HEK293 (cell line): ENCODE results near the gene GNB1L.

Experiments
- BCL11B ChIP-seq: fragments of 450-650 bp; formaldehyde crosslinking; IDR thresholded peaks from 2 replicates; pipeline ENCODE4 v1.5.1; 2016; ENCODE audit warnings: low read depth, missing biosample characterization, missing genetic modification characterization
- FEZF1 ChIP-seq: fragments of 450-650 bp; formaldehyde crosslinking; IDR thresholded peaks from 2 replicates; pipeline ENCODE4 v1.5.1; 2016; ENCODE audit warnings: missing biosample characterization, missing genetic modification characterization
- MZF1 ChIP-seq: fragments of 450-650 bp; formaldehyde crosslinking; IDR thresholded peaks from 2 replicates; pipeline ENCODE4 v1.5.1; 2017; ENCODE audit warnings: missing biosample characterization, missing genetic modification characterization, borderline replicate concordance
- PRDM1 ChIP-seq: fragments of 450-650 bp; formaldehyde crosslinking; IDR thresholded peaks from 2 replicates; pipeline ENCODE4; 2016; ENCODE audit warnings: missing biosample characterization, missing genetic modification characterization
- RBAK ChIP-seq: fragments of 450-650 bp; formaldehyde crosslinking; IDR thresholded peaks from 2 replicates; pipeline ENCODE4 v1.5.1; 2016; ENCODE audit warnings: missing biosample characterization, missing genetic modification characterization
- SETDB1 ChIP-seq: IDR thresholded peaks from one replicate; pipeline ENCODE4 v1.6.1; 2017; ENCODE audit warnings: mild to moderate bottlenecking, low read length, moderate library complexity, mixed read lengths; ENCODE audit not compliant: insufficient read length
- YY1 ChIP-seq: fragments of 450-650 bp; formaldehyde crosslinking; IDR thresholded peaks from 2 replicates; pipeline ENCODE4 v1.5.1; 2018; ENCODE audit warnings: missing biosample characterization, missing genetic modification characterization
- ZEB2 ChIP-seq: fragments of 450-650 bp; formaldehyde crosslinking; IDR thresholded peaks from 2 replicates; pipeline ENCODE4 v1.5.1; 2016; ENCODE audit warnings: missing biosample characterization, missing genetic modification characterization
- ZNF121 ChIP-seq: fragments of 450-650 bp; formaldehyde crosslinking; IDR thresholded peaks from 2 replicates; pipeline ENCODE4 v1.5.1; 2016; ENCODE audit warnings: missing biosample characterization, missing genetic modification characterization
- ZNF2 ChIP-seq: fragments of 450-650 bp; formaldehyde crosslinking; IDR thresholded peaks from 2 replicates; pipeline ENCODE4 v1.5.1; 2016; ENCODE audit warnings: missing biosample characterization, missing genetic modification characterization
- ZNF24 ChIP-seq: fragments of 450-650 bp; formaldehyde crosslinking; IDR thresholded peaks from 2 replicates; pipeline ENCODE4 v1.5.1; 2016; ENCODE audit warnings: missing biosample characterization, missing genetic modification characterization
- ZNF274 ChIP-seq, 2 experiments: fragments of 200-500 bp in 1 of 2; fragments of 450-650 bp in 1 of 2; sonication (Bioruptor generic) in 1 of 2; formaldehyde crosslinking in 1 of 2; IDR thresholded peaks; 2 replicates each; pipeline versions ENCODE4 v1.5.1 to v1.6.1; 2014 to 2016; ENCODE audit warnings: borderline replicate concordance in 1 of 2, inconsistent platforms in 1 of 2, low read length in 1 of 2, missing biosample characterization in 1 of 2, missing genetic modification characterization in 1 of 2
- ZNF341 ChIP-seq: fragments of 450-650 bp; formaldehyde crosslinking; IDR thresholded peaks from 2 replicates; pipeline ENCODE4; 2016; ENCODE audit warnings: low read depth, missing biosample characterization, missing genetic modification characterization
- ZNF354C ChIP-seq: fragments of 450-650 bp; formaldehyde crosslinking; IDR thresholded peaks from 2 replicates; pipeline ENCODE4 v1.5.1; 2016; ENCODE audit warnings: missing biosample characterization, missing genetic modification characterization, low read depth, borderline replicate concordance
- ZNF391 ChIP-seq: fragments of 450-650 bp; formaldehyde crosslinking; IDR thresholded peaks from 2 replicates; pipeline ENCODE4 v1.5.1; 2016; ENCODE audit warnings: low read depth, missing biosample characterization, missing genetic modification characterization, borderline replicate concordance
- ZNF48 ChIP-seq: fragments of 450-650 bp; formaldehyde crosslinking; IDR thresholded peaks from 2 replicates; pipeline ENCODE4 v1.5.1; 2016; ENCODE audit warnings: missing biosample characterization, missing genetic modification characterization
- ZNF549 ChIP-seq: fragments of 450-650 bp; IDR thresholded peaks from 2 replicates; pipeline ENCODE4 v1.5.1; 2018; ENCODE audit warnings: missing biosample characterization, missing genetic modification characterization, mild to moderate bottlenecking, inconsistent platforms, moderate library complexity
- ZNF558 ChIP-seq: fragments of 450-650 bp; formaldehyde crosslinking; IDR thresholded peaks from 2 replicates; pipeline ENCODE4 v1.5.1; 2016; ENCODE audit warnings: missing biosample characterization, missing genetic modification characterization
- ZNF585B ChIP-seq: fragments of 450-650 bp; formaldehyde crosslinking; IDR thresholded peaks from 2 replicates; pipeline ENCODE4 v1.5.1; 2016; ENCODE audit warnings: missing biosample characterization, missing genetic modification characterization
- ZNF610 ChIP-seq: fragments of 450-650 bp; formaldehyde crosslinking; IDR thresholded peaks from 2 replicates; pipeline ENCODE4 v1.5.1; 2016; ENCODE audit warnings: missing biosample characterization, missing genetic modification characterization, borderline replicate concordance
- ZNF654 ChIP-seq: fragments of 450-650 bp; formaldehyde crosslinking; IDR thresholded peaks from 2 replicates; pipeline ENCODE4 v1.5.1; 2016; ENCODE audit warnings: low read depth, missing biosample characterization, missing genetic modification characterization
- ZNF658 ChIP-seq: fragments of 450-650 bp; formaldehyde crosslinking; IDR thresholded peaks from 2 replicates; pipeline ENCODE4; 2016; ENCODE audit warnings: missing biosample characterization, missing genetic modification characterization
- ZNF747 ChIP-seq: fragments of 450-650 bp; formaldehyde crosslinking; IDR thresholded peaks from 2 replicates; pipeline ENCODE4 v1.5.1; 2016; ENCODE audit warnings: missing biosample characterization, missing genetic modification characterization
- ZNF830 ChIP-seq: fragments of 450-650 bp; IDR thresholded peaks from 2 replicates; pipeline ENCODE4 v1.5.0; 2018; ENCODE audit warnings: missing biosample characterization, missing genetic modification characterization, low read depth, mild to moderate bottlenecking, moderate library complexity
- TF ChIP-seq, protein P1 (sequence below): fragments of 450-650 bp; IDR thresholded peaks from 2 replicates; pipeline ENCODE4 v1.5.1; 2018; ENCODE audit warnings: missing biosample characterization, mild to moderate bottlenecking, missing genetic modification characterization
- TF ChIP-seq, protein P2 (sequence below): fragments of 450-650 bp; formaldehyde crosslinking; IDR thresholded peaks from 2 replicates; pipeline ENCODE4 v1.5.1; 2016; ENCODE audit warnings: missing biosample characterization, missing genetic modification characterization
- TF ChIP-seq, protein P3 (sequence below): fragments of 450-650 bp; formaldehyde crosslinking; conservative IDR thresholded peaks from 2 replicates; pipeline ENCODE4 v1.5.1; 2016; ENCODE audit warnings: low read depth, missing biosample characterization, missing genetic modification characterization
- TF ChIP-seq, protein P4 (sequence below): fragments of 450-650 bp; formaldehyde crosslinking; IDR thresholded peaks from 2 replicates; pipeline ENCODE4 v1.5.1; 2016; ENCODE audit warnings: missing biosample characterization, missing genetic modification characterization
- TF ChIP-seq, protein P5 (sequence below): fragments of 450-650 bp; formaldehyde crosslinking; IDR thresholded peaks from 2 replicates; pipeline ENCODE4 v1.5.1; 2016; ENCODE audit warnings: missing biosample characterization, missing genetic modification characterization

The GNB1L gene

DNA sequence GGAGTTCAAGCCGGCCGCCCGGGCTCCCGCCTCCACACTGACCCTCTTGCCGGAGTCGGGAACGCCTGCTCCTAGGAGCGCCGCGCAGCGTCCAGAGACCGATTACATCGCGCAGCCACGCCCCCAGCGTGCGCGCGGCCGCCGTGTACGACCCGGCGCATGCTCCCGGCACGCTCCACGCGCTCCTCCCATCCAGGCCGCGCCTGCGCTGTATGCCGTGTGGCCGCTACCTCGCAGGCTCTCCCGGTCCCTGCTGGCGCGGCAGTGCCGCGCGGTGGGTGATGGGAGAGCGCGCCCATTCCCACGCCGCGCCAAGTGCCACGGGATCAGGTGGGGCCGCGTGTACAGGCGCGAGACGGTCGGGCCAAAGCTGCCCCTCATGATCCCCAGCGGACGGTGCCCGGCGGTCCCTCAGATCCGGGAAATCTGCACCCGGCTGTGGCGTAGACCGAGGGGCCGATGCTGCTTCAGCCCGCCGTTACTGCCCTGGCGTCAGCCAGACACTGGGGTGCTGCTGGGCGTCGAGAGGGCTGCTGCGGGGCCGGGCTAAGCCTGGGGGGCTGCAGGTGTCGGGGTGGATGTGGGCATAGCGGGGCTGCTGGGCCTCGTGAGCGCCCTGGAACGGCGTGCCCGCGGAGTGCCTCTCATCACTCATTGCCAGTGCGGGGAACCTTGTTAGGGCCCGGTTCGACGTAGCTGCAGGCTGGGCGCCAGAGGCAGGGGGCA, at the start of gene GNB1L, which contains the start of gene RTL10 (continued):
- TF ChIP-seq ZEB2 (tag by site-specific recombination), result peak; percentile 76
- peak; percentile 29; the same call in 1 of the 2 replicates for TF ChIP-seq ZNF24
- no peak for TF ChIP-seq ZNF830 (tag by site-specific recombination)
- no peak for TF ChIP-seq BCL11B (tag by site-specific recombination)
- peak; percentile 21 for TF ChIP-seq FEZF1 (tag by site-specific recombination)
- TF ChIP-seq ZNF658 (tag by site-specific recombination), result no peak
- TF ChIP-seq ZNF747 (tag by site-specific recombination), result no peak
- TF ChIP-seq PRDM1 (tag by site-specific recombination), result no peak
- no peak for TF ChIP-seq ZNF558 (tag by site-specific recombination)
- TF ChIP-seq, protein P1, sequence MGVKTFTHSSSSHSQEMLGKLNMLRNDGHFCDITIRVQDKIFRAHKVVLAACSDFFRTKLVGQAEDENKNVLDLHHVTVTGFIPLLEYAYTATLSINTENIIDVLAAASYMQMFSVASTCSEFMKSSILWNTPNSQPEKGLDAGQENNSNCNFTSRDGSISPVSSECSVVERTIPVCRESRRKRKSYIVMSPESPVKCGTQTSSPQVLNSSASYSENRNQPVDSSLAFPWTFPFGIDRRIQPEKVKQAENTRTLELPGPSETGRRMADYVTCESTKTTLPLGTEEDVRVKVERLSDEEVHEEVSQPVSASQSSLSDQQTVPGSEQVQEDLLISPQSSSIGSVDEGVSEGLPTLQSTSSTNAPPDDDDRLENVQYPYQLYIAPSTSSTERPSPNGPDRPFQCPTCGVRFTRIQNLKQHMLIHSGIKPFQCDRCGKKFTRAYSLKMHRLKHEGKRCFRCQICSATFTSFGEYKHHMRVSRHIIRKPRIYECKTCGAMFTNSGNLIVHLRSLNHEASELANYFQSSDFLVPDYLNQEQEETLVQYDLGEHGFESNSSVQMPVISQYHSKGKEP (tag by site-specific recombination), result no peak
- TF ChIP-seq ZNF585B (tag by site-specific recombination), result no peak
- no peak for TF ChIP-seq ZNF274 (IDR thresholded peaks at IDR 0.05; ENCODE audit: low read length)
- TF ChIP-seq ZNF274 (tag by site-specific recombination; IDR thresholded peaks at IDR 0.05; ENCODE audit: borderline replicate concordance), result no peak
- TF ChIP-seq ZNF354C (tag by site-specific recombination), result no peak
- TF ChIP-seq YY1 (tag by site-specific recombination), result peak; percentile 40; the same call in 1 of the 2 replicates
- no peak for TF ChIP-seq MZF1 (tag by site-specific recombination)
- TF ChIP-seq ZNF610 (tag by site-specific recombination), result peak; percentile 71; the same call in 1 of the 2 replicates
- TF ChIP-seq, protein P2, sequence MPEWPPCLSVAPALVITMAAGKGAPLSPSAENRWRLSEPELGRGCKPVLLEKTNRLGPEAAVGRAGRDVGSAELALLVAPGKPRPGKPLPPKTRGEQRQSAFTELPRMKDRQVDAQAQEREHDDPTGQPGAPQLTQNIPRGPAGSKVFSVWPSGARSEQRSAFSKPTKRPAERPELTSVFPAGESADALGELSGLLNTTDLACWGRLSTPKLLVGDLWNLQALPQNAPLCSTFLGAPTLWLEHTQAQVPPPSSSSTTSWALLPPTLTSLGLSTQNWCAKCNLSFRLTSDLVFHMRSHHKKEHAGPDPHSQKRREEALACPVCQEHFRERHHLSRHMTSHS (tag by site-specific recombination), result no peak
- no peak for TF ChIP-seq SETDB1
- TF ChIP-seq ZNF391 (tag by site-specific recombination), result no peak; the same call in 1 of the 2 replicates
- peak; percentile 56 for TF ChIP-seq ZNF2
- TF ChIP-seq ZNF549 (tag by site-specific recombination), result no peak
- TF ChIP-seq RBAK (tag by site-specific recombination), result no peak
- no peak for TF ChIP-seq ZNF654 (tag by site-specific recombination)
- TF ChIP-seq, protein P3, sequence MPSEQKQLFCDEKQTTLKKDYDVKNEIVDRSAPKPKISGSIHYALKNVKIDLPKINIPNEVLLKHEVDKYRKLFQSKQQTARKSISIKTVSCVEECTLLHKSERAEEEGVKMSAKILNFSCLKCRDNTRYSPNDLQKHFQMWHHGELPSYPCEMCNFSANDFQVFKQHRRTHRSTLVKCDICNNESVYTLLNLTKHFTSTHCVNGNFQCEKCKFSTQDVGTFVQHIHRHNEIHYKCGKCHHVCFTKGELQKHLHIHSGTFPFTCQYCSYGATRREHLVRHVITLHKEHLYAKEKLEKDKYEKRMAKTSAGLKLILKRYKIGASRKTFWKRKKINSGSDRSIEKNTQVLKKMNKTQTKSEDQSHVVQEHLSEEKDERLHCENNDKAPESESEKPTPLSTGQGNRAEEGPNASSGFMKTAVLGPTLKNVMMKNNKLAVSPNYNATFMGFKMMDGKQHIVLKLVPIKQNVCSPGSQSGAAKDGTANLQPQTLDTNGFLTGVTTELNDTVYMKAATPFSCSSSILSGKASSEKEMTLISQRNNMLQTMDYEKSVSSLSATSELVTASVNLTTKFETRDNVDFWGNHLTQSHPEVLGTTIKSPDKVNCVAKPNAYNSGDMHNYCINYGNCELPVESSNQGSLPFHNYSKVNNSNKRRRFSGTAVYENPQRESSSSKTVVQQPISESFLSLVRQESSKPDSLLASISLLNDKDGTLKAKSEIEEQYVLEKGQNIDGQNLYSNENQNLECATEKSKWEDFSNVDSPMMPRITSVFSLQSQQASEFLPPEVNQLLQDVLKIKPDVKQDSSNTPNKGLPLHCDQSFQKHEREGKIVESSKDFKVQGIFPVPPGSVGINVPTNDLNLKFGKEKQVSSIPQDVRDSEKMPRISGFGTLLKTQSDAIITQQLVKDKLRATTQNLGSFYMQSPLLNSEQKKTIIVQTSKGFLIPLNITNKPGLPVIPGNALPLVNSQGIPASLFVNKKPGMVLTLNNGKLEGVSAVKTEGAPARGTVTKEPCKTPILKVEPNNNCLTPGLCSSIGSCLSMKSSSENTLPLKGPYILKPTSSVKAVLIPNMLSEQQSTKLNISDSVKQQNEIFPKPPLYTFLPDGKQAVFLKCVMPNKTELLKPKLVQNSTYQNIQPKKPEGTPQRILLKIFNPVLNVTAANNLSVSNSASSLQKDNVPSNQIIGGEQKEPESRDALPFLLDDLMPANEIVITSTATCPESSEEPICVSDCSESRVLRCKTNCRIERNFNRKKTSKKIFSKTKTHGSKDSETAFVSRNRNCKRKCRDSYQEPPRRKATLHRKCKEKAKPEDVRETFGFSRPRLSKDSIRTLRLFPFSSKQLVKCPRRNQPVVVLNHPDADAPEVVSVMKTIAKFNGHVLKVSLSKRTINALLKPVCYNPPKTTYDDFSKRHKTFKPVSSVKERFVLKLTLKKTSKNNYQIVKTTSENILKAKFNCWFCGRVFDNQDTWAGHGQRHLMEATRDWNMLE (tag by site-specific recombination), result no peak
- no peak for TF ChIP-seq ZNF48 (tag by site-specific recombination)
- TF ChIP-seq, protein P4, sequence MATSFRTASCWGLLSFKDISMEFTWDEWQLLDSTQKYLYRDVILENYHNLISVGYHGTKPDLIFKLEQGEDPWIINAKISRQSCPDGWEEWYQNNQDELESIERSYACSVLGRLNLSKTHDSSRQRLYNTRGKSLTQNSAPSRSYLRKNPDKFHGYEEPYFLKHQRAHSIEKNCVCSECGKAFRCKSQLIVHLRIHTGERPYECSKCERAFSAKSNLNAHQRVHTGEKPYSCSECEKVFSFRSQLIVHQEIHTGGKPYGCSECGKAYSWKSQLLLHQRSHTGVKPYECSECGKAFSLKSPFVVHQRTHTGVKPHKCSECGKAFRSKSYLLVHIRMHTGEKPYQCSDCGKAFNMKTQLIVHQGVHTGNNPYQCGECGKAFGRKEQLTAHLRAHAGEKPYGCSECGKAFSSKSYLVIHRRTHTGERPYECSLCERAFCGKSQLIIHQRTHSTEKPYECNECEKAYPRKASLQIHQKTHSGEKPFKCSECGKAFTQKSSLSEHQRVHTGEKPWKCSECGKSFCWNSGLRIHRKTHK (tag by site-specific recombination), result no peak
- TF ChIP-seq, protein P5, sequence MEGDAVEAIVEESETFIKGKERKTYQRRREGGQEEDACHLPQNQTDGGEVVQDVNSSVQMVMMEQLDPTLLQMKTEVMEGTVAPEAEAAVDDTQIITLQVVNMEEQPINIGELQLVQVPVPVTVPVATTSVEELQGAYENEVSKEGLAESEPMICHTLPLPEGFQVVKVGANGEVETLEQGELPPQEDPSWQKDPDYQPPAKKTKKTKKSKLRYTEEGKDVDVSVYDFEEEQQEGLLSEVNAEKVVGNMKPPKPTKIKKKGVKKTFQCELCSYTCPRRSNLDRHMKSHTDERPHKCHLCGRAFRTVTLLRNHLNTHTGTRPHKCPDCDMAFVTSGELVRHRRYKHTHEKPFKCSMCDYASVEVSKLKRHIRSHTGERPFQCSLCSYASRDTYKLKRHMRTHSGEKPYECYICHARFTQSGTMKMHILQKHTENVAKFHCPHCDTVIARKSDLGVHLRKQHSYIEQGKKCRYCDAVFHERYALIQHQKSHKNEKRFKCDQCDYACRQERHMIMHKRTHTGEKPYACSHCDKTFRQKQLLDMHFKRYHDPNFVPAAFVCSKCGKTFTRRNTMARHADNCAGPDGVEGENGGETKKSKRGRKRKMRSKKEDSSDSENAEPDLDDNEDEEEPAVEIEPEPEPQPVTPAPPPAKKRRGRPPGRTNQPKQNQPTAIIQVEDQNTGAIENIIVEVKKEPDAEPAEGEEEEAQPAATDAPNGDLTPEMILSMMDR (tag by site-specific recombination), result peak; percentile 82
- TF ChIP-seq ZNF341 (tag by site-specific recombination), result no peak
- TF ChIP-seq ZNF121 (tag by site-specific recombination), result peak; percentile 73; the same call in 1 of the 2 replicates
